Fibroblast of villous mesenchyme (primary cell): ENCODE data around the gene COG2. TPM values are rescaled to one million over a fixed set of nuclear protein-coding genes. Genes with fewer than 3 reads are reported as not detected.

Experiments
- DNase-seq: peaks from one replicate; pipeline ENCODE4 v3.0.0-alpha.2; 2010; ENCODE audit warnings: low read depth
- H3K4me3 ChIP-seq: 2 replicates; pipeline ENCODE4 v1.5.1; 2011; ENCODE audit warnings: low read depth, mild to moderate bottlenecking, low read length
- total RNA-seq: library from RNA; depleted of rRNA; stranded (reverse); fragments of >200 nt; gene quantifications from 2 replicates; pipeline ENCODE4 v1.2.3, GENCODE V29; 2012
- TF ChIP-seq, protein P1 (sequence below): IDR thresholded peaks from 2 replicates; pipeline ENCODE4 v1.5.1; 2012; ENCODE audit warnings: low read depth, mild to moderate bottlenecking, low read length; ENCODE audit not compliant: insufficient read depth

The COG2 gene
- total RNA-seq, 1 donor = 21.6 TPM

DNA sequence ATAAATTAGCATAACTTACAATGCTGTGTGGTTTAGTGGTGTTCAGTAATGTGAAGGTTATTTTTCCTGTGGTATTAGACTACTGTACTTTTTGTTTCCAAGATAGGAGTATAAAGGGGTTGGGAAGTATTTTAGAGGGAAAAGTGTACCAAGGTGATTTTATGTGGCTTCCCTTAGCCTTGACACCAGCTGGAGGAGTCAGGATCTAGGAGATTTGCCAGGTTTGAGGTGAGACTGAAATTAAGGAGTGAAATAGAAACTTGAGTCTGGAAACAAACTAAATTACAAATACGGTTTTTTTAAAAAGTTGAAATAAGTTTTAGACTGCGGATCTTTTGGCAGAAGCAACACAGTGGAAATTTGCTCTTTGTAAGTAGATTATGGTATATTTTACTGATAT lies 32.3 kb downstream of the COG2 start:
- no peak overlapping the region for H3K4me3 ChIP-seq
- TF ChIP-seq, protein P1, sequence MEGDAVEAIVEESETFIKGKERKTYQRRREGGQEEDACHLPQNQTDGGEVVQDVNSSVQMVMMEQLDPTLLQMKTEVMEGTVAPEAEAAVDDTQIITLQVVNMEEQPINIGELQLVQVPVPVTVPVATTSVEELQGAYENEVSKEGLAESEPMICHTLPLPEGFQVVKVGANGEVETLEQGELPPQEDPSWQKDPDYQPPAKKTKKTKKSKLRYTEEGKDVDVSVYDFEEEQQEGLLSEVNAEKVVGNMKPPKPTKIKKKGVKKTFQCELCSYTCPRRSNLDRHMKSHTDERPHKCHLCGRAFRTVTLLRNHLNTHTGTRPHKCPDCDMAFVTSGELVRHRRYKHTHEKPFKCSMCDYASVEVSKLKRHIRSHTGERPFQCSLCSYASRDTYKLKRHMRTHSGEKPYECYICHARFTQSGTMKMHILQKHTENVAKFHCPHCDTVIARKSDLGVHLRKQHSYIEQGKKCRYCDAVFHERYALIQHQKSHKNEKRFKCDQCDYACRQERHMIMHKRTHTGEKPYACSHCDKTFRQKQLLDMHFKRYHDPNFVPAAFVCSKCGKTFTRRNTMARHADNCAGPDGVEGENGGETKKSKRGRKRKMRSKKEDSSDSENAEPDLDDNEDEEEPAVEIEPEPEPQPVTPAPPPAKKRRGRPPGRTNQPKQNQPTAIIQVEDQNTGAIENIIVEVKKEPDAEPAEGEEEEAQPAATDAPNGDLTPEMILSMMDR = no peak
- no peak for DNase-seq

- no peak for DNase-seq
- TF ChIP-seq, protein P1 = no peak
Measured at GRCh38 chr1:230677200-230677599, 34.9 kb downstream of the COG2 start.

GRCh38 chr1:230679192-230679591 lies 36.9 kb downstream of the COG2 start:
- DNase-seq = no peak
- TF ChIP-seq, protein P1 = no peak
- no peak overlapping the region for H3K4me3 ChIP-seq

More at GRCh38 chr1:230677200-230677599, 34.9 kb downstream of the COG2 start:
- no peak overlapping the region for H3K4me3 ChIP-seq

DNA sequence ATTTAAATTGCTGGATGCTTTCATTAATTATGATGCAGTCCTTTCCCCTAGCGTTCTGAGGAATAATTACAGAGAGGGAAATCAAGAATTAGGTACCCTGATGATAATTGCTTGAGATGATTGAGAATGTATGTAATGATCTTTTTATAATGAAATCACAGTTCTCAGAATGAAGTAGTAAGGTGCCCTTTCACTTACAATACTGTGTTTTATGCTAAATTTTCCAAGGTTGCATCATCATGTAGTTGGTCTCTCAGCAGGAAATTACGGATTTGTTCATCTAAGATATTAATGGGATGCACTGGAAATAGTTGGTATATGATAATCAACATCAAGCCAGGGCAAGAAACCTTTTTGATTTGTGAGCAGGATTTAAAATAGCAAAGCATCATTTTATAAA lies 37.5 kb downstream of the COG2 start:
- TF ChIP-seq, protein P1 = no peak
- DNase-seq = no peak
- H3K4me3 ChIP-seq = no peak overlapping the region

DNA sequence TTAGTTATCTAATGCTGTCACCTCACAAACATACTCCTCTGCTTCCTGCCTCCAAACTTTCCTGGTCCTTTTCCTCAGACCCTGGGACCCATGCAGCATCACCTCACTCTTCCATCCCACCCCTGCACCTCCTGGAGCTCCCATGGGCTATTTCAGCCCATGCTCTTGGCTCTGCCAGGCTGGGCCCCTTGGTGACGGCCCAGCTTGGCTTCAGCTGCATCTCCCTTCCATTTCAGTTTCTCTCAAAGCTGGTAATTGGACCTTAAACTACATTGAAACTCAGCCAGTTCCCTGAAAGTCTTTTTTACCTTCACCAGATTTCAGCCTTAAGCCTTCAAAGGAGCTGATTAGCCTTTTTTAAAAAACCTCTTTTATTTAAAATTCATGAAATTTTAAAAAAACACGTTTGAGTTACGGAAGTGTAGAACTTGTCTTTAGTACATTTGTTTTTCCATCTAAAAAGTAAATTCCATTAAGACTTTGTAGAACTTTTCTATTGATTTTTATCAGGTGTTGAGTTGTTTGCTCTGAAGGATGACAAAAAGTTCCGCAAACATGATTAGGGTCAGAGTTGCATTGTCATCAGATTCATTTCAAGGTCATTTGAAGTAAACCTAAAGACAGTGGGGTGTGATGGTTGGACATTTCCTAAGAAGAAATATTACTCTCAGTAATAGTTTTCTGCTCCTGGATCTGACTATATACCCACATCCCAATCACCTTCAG lies 38.2 kb downstream of the COG2 start:
- TF ChIP-seq, protein P1 = no peak
- H3K4me3 ChIP-seq = no peak overlapping the region
- no peak for DNase-seq

DNA sequence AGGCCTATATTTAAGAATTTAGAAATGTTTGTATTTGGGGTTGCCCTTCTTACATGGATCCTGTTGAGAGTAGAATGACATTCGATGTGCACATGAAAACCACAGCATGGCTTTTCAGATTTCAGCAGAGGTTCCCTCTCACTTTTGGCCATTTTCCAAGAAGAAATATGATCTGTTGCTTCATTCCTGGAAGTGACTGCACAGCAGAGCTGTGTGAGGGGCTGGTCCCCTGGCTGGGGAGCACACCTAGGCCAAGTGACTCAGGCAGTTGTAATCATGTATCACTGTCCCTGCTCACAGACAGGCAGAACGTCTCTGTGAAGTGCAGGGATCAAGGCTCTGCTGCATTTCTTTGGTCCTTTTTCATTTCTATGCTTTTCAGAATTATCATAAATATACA lies 39.3 kb downstream of the COG2 start:
- H3K4me3 ChIP-seq = no peak overlapping the region
- TF ChIP-seq, protein P1 = no peak
- DNase-seq = peak; percentile 78

GRCh38 chr1:230682274-230682673 lies 40.0 kb downstream of the COG2 start:
- TF ChIP-seq, protein P1 = no peak
- no peak overlapping the region for H3K4me3 ChIP-seq
- DNase-seq = no peak
